Lung (tissue), 12 donors: ENCODE data around the gene FOXD1. TPM values are rescaled to one million over a fixed set of nuclear protein-coding genes. Genes with fewer than 3 reads are reported as not detected.

Experiments
- ATAC-seq: fragments of 200-7000 bp; cut with Tn5 transposase; one replicate; pipeline ENCODE4 v1.9.1; 2020; ENCODE audit warnings: moderate number of reproducible peaks; ENCODE audit not compliant: insufficient read depth, low FRiP score
- DNase-seq, 3 donors: peaks; one replicate each; pipeline ENCODE4 v3.0.0-alpha.2; 2013 to 2017
- H3K27ac ChIP-seq, 2 donors: one replicate each; pipeline ENCODE4 v1.5.1; 2013; ENCODE audit warnings: mild to moderate bottlenecking in 2 of 2, moderate library complexity in 2 of 2, control low read depth in 1 of 2, inconsistent platforms in 1 of 2, low read depth in 1 of 2, low read length in 1 of 2
- H3K27me3 ChIP-seq, 3 donors: one replicate each; pipeline ENCODE4 v1.5.1; 2013; ENCODE audit warnings: low read length in 2 of 3; ENCODE audit not compliant: control insufficient read depth in 3 of 3, insufficient read depth in 3 of 3
- H3K36me3 ChIP-seq, 4 donors: one replicate each; pipeline ENCODE4 v1.5.1; 2013; ENCODE audit warnings: low read length in 4 of 4, mild to moderate bottlenecking in 1 of 4, moderate library complexity in 1 of 4; ENCODE audit not compliant: control insufficient read depth in 4 of 4, insufficient read depth in 4 of 4
- H3K4me1 ChIP-seq, 5 donors: one replicate each; pipeline ENCODE4 v1.5.1; 2013; ENCODE audit warnings: low read length in 5 of 5, mild to moderate bottlenecking in 2 of 5, moderate library complexity in 1 of 5; ENCODE audit not compliant: control insufficient read depth in 5 of 5, insufficient read depth in 5 of 5
- H3K4me3 ChIP-seq: one replicate; pipeline ENCODE4 v1.5.1; 2013; ENCODE audit warnings: mild to moderate bottlenecking, control low read depth, moderate library complexity
- H3K9ac ChIP-seq, 2 donors: one replicate each; pipeline ENCODE4 v1.5.1; 2013; ENCODE audit warnings: low read length in 2 of 2, control low read depth in 1 of 2; ENCODE audit not compliant: insufficient read depth in 1 of 2
- H3K9me3 ChIP-seq, 4 donors: one replicate each; pipeline ENCODE4 v1.5.1; 2013; ENCODE audit warnings: low read length in 3 of 4, mild to moderate bottlenecking in 1 of 4, moderate library complexity in 1 of 4; ENCODE audit not compliant: control insufficient read depth in 4 of 4, insufficient read depth in 3 of 4
- WGBS, 2 donors: extraction: QIAGEN DNeasy Blood & Tissue Kit; methylation state at CpG; one replicate each; pipeline ENCODE4 v1.1.7; 2013; 5-methylcytosine and 5-hydroxymethylcytosine counted together
- polyA plus RNA-seq, 2 donors: library from polyadenylated mRNA; stranded (reverse); fragments of 200-250 nt; gene quantifications; one replicate each; pipeline ENCODE4 v1.2.1, GENCODE V29; 2013
- total RNA-seq, 2 donors: library from RNA; depleted of rRNA in 1 of 2; stranded (reverse); fragments of >200 nt in 1 of 2; gene quantifications; one replicate each; pipeline ENCODE4 v1.2.1, GENCODE V29; 2014 to 2021
- TF ChIP-seq, protein P1 (sequence below): IDR thresholded peaks from 2 replicates; pipeline ENCODE4 v1.5.1; 2012; ENCODE audit warnings: mild to moderate bottlenecking; ENCODE audit errors: control extremely low read depth, extremely low read depth
- donor health status: control.
- donor health status: control.
- donor health status: Bipolar disorder and iron deficiency.
- donor health status: healthy.
- donor health status: DM: yes; HTN: yes; CAD: no.

The FOXD1 gene
- total and polyA plus RNA-seq, 4 donors = 0.20 to 0.46 (median 0.29) TPM

DNA sequence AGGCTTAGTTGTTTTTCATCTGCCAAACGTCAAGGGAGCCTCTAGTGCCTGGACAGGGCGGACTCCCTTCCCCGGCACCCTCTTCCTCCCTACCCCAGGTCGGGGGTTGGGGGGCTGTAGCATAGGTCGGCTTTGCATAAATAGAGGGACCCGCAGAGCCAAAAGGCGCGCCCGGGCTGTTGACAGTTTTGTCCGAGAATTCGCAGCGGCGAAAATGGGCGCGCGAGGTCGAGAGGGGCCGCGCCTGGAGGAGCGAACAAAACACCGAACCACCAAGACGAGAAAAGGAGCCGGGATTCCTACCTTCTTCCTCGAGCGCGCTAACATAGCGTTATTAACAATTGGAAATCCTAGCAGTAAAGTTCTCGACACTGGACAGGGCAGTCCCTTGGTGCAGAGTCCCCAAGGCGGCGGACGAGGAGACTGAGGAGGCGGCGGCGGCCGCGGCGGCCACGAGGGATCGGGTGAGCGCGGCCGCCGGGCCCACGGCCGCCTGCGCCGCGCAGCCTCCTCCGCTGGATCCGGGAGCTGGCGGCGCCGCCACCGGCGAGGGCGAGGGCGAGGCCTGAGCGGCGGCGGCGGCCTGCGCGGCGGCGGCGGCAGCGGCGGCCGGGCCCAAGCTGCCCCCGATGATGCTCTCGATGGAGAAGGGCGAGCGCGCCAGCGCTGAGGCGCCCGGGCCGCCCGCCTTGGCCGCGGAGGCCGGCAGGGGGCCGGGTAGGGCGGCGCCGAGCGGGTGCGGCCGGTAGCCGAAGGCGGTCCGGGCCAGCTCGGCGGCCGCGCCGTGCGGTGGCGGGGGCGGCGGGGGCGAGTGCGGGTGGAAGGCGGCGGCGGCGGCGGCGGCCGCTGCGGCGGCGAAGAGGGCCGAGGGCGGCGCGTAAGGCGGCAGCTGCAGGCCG lies 1.7 kb downstream of the FOXD1 start:
- 4% methylated on average over 66 to 119 of the region's 119 CpGs for WGBS, 2 donors
- peak in 1 of 3 donors; percentile 33 for DNase-seq
- no peaks in the 10 kb centered on the region for H3K36me3 ChIP-seq
- peak overlapping the region; percentile 8 for H3K4me3 ChIP-seq
- H3K4me1 ChIP-seq = peaks cover 0 to 17% (median 4%) of the 10 kb centered on the region in 5 donors
- no peak overlapping the region for H3K9ac ChIP-seq
- H3K27ac ChIP-seq = no peak overlapping the region
- TF ChIP-seq, protein P1, sequence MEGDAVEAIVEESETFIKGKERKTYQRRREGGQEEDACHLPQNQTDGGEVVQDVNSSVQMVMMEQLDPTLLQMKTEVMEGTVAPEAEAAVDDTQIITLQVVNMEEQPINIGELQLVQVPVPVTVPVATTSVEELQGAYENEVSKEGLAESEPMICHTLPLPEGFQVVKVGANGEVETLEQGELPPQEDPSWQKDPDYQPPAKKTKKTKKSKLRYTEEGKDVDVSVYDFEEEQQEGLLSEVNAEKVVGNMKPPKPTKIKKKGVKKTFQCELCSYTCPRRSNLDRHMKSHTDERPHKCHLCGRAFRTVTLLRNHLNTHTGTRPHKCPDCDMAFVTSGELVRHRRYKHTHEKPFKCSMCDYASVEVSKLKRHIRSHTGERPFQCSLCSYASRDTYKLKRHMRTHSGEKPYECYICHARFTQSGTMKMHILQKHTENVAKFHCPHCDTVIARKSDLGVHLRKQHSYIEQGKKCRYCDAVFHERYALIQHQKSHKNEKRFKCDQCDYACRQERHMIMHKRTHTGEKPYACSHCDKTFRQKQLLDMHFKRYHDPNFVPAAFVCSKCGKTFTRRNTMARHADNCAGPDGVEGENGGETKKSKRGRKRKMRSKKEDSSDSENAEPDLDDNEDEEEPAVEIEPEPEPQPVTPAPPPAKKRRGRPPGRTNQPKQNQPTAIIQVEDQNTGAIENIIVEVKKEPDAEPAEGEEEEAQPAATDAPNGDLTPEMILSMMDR = no peak
- peaks cover 9 to 83% (median 79%) of the 10 kb centered on the region in 3 donors for H3K27me3 ChIP-seq
- no peak for ATAC-seq
- H3K9me3 ChIP-seq = peaks cover 0 to 10% (median 0%) of the 10 kb centered on the region in 4 donors

DNA sequence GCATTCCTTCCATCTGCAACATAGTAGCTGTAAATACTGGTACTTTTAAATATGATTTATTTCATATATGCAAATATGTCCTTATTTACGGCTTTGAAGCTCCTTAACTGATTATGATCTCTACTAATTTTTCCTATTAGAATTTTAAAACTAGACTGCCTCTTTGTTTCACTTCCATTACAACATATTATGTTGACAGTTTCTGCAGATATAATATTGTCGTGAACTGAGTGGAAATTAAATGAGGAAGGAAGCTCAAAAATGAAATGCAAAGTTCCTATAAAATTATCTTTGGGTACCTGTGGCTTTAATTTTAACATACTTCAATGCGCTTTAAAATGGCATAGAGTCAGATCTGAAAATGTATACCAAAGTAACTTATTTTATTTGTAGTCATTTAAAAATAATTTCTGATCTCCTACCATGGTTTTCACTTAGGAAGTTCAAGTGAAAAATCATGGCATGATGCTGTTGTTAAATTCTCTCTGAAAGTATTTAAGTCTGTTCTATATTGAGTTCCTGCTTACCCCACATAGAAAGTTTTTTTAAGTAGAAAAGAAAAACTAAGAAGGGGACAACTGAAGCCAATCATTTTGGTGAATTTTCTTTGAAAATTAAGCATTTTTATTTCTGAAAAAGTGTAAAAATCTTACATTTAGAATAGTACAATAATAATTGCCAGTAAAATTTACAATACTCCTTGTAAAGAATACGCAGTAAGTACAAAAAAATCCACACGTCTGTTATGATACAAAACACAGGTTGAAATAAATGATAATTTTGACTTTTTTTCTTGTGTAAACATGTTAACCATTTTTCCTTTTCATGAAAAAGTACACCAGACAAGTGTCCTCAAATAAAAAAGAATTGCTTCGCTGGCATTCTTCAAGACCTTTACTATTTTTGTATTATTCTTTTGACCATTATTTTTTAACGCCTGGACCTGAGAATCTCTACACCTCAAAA lies 2.6 kb downstream of the FOXD1 start:
- peaks cover 9 to 85% (median 83%) of the 10 kb centered on the region in 3 donors for H3K27me3 ChIP-seq
- no peak overlapping the region for H3K27ac ChIP-seq
- TF ChIP-seq, protein P1 = no peak
- no peak overlapping the region for H3K9ac ChIP-seq
- H3K9me3 ChIP-seq = peaks cover 0 to 10% (median 0%) of the 10 kb centered on the region in 4 donors
- WGBS, 2 donors = 14 to 27% methylated on average over 7 of the region's 7 CpGs
- H3K4me3 ChIP-seq = no peak overlapping the region
- ATAC-seq (no peak), DNase-seq (peak in 1 of 3 donors; percentile 40)
- H3K4me1 ChIP-seq = peaks cover 0 to 12% (median 4%) of the 10 kb centered on the region in 5 donors
- H3K36me3 ChIP-seq = no peaks in the 10 kb centered on the region

DNA sequence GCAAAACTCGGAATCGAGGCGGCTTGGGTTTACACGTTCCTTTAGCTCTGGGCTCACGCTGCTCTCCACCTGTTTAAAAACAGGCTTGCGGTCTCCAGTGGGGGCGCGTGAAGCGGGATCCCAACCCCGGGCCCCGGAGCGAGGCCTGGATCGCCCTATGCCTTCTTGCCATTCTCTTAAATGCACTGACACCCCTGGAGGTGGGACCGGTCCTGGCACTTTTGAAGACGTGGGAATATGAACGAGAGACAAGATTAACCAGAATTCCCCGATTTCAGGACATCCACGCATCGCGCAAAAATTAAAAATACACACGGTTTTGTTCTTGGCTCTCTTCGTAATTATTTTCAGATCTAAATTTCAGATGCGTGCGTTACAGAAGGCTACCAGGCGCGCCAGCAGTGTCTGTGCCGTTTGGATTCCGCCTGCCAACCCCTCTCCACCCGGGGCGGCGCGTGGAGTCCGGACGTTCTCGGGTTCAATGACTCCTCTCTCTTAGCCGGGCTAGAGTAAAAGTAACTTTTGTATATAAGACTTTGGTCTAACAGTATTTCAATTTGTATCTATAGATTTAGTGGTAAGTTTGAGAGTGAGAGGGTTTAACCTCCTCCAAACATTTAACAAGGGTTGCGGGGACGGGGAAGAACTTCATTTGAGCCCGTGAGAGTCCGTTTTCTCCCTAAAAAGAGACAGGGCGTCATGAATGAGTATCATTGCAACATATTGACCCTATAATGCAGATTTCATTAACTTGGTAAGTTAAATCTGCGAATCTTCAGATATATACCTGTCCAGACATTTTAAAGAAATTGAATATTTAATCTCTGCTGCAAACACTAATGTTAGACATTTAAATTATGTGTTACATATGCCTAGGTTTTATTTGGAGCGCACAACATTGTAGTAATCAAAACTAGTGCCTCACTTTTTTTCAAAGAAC lies 3.8 kb downstream of the FOXD1 start:
- peak in 1 of 3 donors; percentile 30 for DNase-seq
- Histone ChIP-seq H3K36me3 (no peaks in the 10 kb centered on the region), H3K27me3 (peaks cover 13 to 84% (median 80%) of the 10 kb centered on the region in 3 donors), H3K9me3 (peaks cover 0 to 13% (median 0%) of the 10 kb centered on the region in 4 donors), H3K9ac (no peak overlapping the region), H3K4me1 (peaks cover 0 to 12% (median 4%) of the 10 kb centered on the region in 5 donors), H3K4me3 (no peak overlapping the region), H3K27ac (no peak overlapping the region)
- no peak for ATAC-seq
- 10 to 19% methylated on average over 43 of the region's 43 CpGs for WGBS, 2 donors
- TF ChIP-seq, protein P1 = no peak
